SK-N-DZ (cell line): ENCODE measurements around the gene RFTN1.

Experiments used
- DNase-seq: peaks from one replicate; pipeline ENCODE4 v3.0.0-alpha.2; 2015; ENCODE audit warnings: low spot score

RFTN1 gene

GRCh38 chr3:16410659-16411058 is 102.8 kb downstream of the RFTN1 start:
- no peak for DNase-seq

DNA sequence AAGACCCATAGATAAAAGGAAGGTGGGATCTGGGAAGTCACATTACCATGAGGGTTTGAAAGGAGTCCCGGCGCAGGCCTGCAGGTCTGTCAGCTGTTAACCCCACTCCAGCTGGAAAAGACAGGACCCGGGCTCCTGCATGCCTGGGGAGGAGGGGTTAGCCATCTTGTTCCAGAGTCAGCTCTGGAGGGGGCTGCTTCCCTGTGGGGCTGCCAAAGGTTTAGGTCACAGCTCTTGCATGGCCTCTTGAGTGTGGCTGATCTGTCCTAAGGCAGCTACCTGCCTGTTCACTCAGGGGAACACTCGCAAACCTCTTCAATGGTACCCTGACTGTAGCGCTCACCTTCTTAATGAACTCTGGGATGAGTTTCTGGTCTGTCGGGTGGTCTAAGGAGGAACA is 104.5 kb downstream of the RFTN1 start:
- DNase-seq = peak; percentile 45

DNA sequence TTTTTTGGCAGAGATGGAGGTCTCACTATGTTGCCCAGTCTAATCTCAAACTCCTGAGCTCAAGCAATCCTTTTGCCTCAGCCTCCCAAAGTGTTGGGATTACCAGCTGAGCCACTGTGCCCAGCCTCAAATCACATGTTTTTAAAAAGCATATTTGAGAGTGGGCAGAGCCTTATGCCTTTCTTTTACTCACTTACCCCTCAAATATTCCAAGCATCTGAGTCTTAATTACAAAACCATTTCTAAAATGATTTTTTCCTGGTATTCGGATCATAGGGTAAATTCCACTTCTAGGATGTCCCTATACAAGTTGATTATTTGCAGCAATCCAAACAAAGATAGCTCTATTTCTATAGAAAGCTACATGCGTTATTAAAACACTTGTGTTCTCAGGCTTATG is 106.1 kb downstream of the RFTN1 start:
- no peak for DNase-seq

- DNase-seq = no peak
Observed at GRCh38 chr3:16406579-16406978, 106.9 kb downstream of the RFTN1 start.

- DNase-seq = no peak
Observed at GRCh38 chr3:16406166-16406565, 107.3 kb downstream of the RFTN1 start.

DNA sequence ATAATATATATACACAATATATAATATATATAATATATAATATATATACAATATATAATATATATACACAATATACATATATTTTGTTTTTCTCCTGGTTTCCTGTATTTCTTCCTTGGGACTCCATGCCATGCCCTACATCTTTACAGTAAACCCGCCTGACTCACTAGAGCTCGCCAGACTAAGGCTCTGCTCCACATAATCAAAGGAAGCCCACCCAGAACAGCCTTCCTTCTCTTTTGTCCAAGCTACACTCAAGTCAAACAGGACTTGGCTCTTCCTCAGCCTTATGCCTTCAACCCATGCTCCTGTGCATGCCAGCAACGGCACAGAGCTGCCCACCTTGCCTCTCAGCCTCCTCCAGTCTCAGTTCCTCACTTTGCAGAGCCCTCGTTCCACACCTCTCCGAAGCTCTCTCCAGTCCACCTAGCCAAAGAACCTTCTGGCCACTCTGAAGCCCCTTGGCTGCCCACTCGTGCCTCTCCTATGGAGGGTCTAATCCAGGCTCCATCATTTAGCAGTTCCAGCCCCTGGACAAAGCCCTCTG is 109.1 kb downstream of the RFTN1 start:
- DNase-seq = peak; percentile 25

GRCh38 chr3:16402451-16402850 is 111.0 kb downstream of the RFTN1 start:
- no peak for DNase-seq

- no peak for DNase-seq
Observed at GRCh38 chr3:16401273-16401672, 112.2 kb downstream of the RFTN1 start.

DNA sequence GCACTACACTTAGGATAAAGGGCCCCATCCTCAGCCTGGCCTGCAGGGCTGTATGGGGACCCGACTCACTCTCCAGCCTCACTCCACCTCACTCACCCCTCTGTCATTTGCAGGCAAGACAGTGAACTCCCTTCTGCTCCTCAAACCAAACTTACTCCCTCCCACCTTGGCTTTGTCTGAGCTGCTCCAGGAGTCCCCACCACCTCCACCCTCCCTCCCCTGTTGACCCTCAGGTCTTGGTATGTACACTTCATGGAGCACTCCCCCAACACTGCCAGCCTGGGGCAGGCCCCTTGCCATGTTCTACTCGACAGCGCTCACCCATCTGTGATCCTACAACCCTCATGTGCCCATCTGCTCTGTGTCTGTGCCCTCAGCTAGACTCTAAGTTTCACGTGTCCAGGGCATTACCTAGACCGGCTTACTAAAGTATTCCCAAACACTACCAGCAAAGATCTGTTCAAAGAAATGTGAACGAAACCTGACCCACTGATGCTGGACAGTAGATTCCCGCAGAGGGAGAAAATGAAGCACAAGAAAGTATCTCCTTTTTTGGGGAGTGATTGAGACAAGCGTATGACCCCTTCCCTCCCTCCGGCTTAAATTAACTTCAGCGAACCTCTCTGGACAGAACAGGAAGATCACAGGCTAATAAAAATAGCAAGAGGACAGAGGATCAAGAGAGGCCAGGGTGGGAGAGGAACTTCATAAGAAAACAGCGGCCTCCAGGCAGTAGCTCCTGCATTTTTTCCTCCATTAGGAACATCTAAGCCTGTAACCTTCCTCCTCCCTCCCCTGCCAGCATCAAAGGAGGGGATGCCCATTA is 113.2 kb downstream of the RFTN1 start:
- no peak for DNase-seq

GRCh38 chr3:16399473-16399872 is 114.0 kb downstream of the RFTN1 start:
- DNase-seq = peak; percentile 85

DNA sequence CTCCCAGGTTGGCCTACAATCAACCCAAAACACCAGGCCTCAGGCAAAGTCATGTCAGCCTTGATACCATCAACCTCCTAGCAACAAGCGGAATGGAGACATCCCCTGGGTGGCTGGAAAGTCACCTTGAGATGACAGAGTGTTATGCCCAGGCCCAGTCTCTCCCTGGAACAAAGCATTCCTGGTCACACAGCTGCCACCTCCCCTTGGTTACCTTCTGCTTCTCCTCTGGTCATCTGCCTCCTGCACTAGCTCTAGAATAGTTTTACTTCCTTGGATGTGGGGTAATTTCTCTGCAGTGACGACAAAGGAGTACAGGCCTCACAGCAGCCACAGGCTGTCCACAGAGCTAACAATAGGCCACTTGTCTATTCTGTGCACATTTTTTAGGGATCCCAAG is 114.9 kb downstream of the RFTN1 start:
- no peak for DNase-seq

DNA sequence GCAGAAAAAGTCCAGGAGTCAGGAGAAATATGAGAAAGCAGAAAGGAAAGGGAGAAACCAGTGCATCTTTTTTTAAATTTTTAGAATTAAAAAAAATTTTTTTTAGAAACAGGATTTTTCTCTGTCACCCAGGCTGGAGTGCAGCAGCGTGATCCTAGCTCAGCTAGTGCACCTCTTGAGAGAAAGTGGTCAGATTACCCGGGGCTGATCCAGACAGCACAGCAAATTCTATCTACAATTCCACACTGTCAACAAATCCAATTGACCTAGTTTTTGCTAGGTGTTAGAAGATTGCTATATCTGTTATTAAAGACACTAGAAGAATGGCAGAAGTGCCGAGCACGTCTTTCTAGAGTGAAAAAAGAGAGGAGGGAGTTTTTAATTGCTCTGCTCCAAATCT is 117.3 kb downstream of the RFTN1 start:
- DNase-seq = no peak

- no peak for DNase-seq
Observed at GRCh38 chr3:16395212-16395611, 118.3 kb downstream of the RFTN1 start.

- DNase-seq = no peak
Observed at GRCh38 chr3:16394639-16395038, 118.9 kb downstream of the RFTN1 start.

DNA sequence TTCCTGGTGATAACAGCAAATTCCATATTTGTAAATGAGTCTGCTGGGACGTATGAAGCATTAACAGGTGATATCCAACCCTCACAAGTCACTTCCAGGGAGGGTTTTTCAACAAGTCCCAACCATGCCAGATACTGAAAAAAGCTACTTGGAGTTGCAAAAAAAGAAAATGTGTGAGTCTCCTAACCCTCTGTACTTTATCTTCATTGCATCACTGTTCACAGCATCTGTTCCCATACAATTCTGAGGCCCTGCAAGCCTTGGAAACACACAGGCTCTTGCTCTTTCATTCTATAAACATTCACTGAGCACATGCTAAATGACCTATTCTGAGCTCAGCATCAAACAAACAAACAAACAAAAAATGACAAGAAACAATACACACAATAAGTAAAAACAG is 120.8 kb downstream of the RFTN1 start:
- no peak for DNase-seq

DNA sequence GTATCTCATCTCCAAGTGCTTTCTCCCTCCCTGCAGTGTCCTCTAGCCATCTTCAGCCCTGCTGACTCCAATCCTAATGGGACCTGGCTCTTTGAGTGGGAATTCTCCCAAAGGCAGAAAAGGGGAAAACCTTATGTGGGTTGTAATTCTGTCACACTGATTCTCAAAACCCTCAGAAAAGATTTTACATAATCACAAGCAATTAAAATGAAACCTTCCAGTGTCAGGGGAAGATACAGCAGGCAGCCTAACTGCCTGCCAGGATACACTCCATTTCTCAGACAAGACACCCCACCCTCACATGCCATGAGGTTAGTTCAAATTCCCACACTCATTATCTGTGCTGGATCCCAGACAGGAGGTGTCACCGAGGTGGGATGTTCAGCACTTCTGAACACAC is 121.4 kb downstream of the RFTN1 start:
- DNase-seq = no peak

GRCh38 chr3:16390581-16390980 is 122.9 kb downstream of the RFTN1 start:
- no peak for DNase-seq

- no peak for DNase-seq
Observed at GRCh38 chr3:16388850-16389441, 124.6 kb downstream of the RFTN1 start.

DNA sequence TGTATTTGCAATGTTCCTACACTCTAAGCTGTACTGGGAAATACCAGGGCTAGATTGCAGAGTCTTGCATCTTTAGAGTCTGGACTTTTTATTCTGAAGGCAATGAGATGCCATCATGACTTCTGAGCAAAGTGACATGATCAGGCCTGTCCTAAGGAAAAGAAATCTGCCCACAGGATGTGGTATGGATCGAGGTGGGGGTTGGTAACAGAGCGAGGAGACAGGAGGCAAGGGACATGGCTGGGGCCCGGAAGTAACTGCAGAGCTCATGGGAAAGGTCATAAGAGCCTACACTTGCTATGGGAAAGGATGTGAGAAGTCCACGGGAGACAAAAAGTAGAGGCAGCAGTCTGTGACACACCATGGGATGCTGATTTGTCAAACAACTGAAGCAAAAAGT is 126.9 kb downstream of the RFTN1 start:
- no peak for DNase-seq

- no peak for DNase-seq
Observed at GRCh38 chr3:16385151-16385550, 128.3 kb downstream of the RFTN1 start.

DNA sequence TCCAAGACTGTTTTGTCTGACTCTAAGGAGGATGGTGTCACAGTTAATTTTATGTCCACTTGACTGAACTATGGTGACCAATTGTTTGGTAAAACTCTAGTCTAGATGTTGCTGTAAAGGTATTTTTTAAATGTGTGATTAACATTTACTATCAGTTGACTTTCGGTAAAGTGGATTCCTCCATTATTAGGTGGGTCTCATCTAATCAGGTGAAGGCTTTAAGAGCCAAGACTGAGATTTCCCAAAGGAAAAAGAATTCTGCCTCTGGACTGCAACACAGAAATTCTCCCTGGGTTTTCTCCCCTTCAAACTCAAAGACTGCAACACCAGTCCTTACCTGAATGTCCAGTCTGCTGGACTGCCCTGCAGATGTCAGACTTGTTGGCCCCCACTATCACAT is 129.6 kb downstream of the RFTN1 start:
- no peak for DNase-seq

- no peak for DNase-seq
Observed at GRCh38 chr3:16382845-16383244, 130.7 kb downstream of the RFTN1 start.

DNA sequence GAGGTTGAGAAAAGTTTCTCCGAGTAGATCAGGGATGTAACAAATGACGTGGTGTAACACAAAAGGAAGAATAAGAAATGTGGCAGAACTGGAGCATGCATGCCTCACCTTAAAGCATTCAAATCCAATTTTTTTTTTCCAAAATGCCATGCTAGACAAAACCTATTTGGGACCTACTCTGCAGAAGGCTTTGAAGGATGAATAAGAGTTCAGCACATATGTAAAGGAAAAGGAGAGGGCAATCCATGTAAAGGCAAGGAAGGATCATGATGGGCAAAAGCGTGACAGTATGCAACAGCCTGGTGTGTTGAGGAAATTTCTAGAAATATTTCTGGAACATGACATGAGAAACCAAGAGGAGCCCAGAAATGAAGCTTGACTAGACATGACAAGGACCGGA is 132.1 kb downstream of the RFTN1 start:
- DNase-seq = no peak
